ENCODE data around the gene HTT-AS.

HTT-AS gene

GRCh38 chr4:3074078-3074845 lies at the start of gene HTT-AS, which contains the start of gene HTT:
Gene HTT-AS, minus strand, starts transcription at chr4:3074538.
Gene HTT, plus strand, starts transcription at chr4:3074681. Its CDS starts 145 bp downstream, at chr4:3074826.
- no peak for TF ChIP-seq GATA2 (IDR thresholded peaks at IDR 0.05; ENCODE audit: low read depth, low read length)
- TF ChIP-seq GATA3 (IDR thresholded peaks at IDR 0.05; ENCODE audit: low read depth, low read length), result no peak

GRCh38 chr4:3123181-3123671 lies 48.9 kb upstream of the HTT-AS start:
- TF ChIP-seq GATA2 (IDR thresholded peaks at IDR 0.05; ENCODE audit: low read depth, low read length) (no peak), GATA3 (IDR thresholded peaks at IDR 0.05; ENCODE audit: low read depth, low read length) (no peak)

GRCh38 chr4:3122081-3122563 lies 47.8 kb upstream of the HTT-AS start:
- no peak for TF ChIP-seq GATA2 (IDR thresholded peaks at IDR 0.05; ENCODE audit: low read depth, low read length)
- no peak for TF ChIP-seq GATA3 (IDR thresholded peaks at IDR 0.05; ENCODE audit: low read depth, low read length)

- TF ChIP-seq GATA2 (IDR thresholded peaks at IDR 0.05; ENCODE audit: low read depth, low read length) (no peak), GATA3 (IDR thresholded peaks at IDR 0.05; ENCODE audit: low read depth, low read length) (no peak)
Measured at GRCh38 chr4:3121596-3121995, 47.3 kb upstream of the HTT-AS start.

- TF ChIP-seq GATA2 (IDR thresholded peaks at IDR 0.05; ENCODE audit: low read depth, low read length) (no peak), GATA3 (IDR thresholded peaks at IDR 0.05; ENCODE audit: low read depth, low read length) (no peak)
Measured at GRCh38 chr4:3121110-3121509, 46.8 kb upstream of the HTT-AS start.

GRCh38 chr4:3119464-3119863 lies 45.1 kb upstream of the HTT-AS start:
- TF ChIP-seq GATA2 (IDR thresholded peaks at IDR 0.05; ENCODE audit: low read depth, low read length) (no peak), GATA3 (IDR thresholded peaks at IDR 0.05; ENCODE audit: low read depth, low read length) (no peak)

GRCh38 chr4:3118312-3118711 lies 44.0 kb upstream of the HTT-AS start:
- TF ChIP-seq GATA2 (IDR thresholded peaks at IDR 0.05; ENCODE audit: low read depth, low read length) (no peak), GATA3 (IDR thresholded peaks at IDR 0.05; ENCODE audit: low read depth, low read length) (no peak)

GRCh38 chr4:3116955-3117354 lies 42.6 kb upstream of the HTT-AS start:
- no peak for TF ChIP-seq GATA2 (IDR thresholded peaks at IDR 0.05; ENCODE audit: low read depth, low read length)
- no peak for TF ChIP-seq GATA3 (IDR thresholded peaks at IDR 0.05; ENCODE audit: low read depth, low read length)

- TF ChIP-seq GATA3 (IDR thresholded peaks at IDR 0.05; ENCODE audit: low read depth, low read length), result no peak
- no peak for TF ChIP-seq GATA2 (IDR thresholded peaks at IDR 0.05; ENCODE audit: low read depth, low read length)
Measured at GRCh38 chr4:3115637-3116270, 41.4 kb upstream of the HTT-AS start.

- TF ChIP-seq GATA3 (IDR thresholded peaks at IDR 0.05; ENCODE audit: low read depth, low read length) (no peak), GATA2 (IDR thresholded peaks at IDR 0.05; ENCODE audit: low read depth, low read length) (no peak)
Measured at GRCh38 chr4:3114377-3114776, 40.0 kb upstream of the HTT-AS start.

- TF ChIP-seq GATA3 (IDR thresholded peaks at IDR 0.05; ENCODE audit: low read depth, low read length) (no peak), GATA2 (IDR thresholded peaks at IDR 0.05; ENCODE audit: low read depth, low read length) (no peak)
Measured at GRCh38 chr4:3112609-3113469, 38.5 kb upstream of the HTT-AS start.

GRCh38 chr4:3112201-3112600 lies 37.9 kb upstream of the HTT-AS start:
- TF ChIP-seq GATA2 (IDR thresholded peaks at IDR 0.05; ENCODE audit: low read depth, low read length), result no peak
- TF ChIP-seq GATA3 (IDR thresholded peaks at IDR 0.05; ENCODE audit: low read depth, low read length), result no peak

GRCh38 chr4:3111461-3111860 lies 37.1 kb upstream of the HTT-AS start:
- TF ChIP-seq GATA2 (IDR thresholded peaks at IDR 0.05; ENCODE audit: low read depth, low read length), result no peak
- TF ChIP-seq GATA3 (IDR thresholded peaks at IDR 0.05; ENCODE audit: low read depth, low read length), result no peak

- TF ChIP-seq GATA3 (IDR thresholded peaks at IDR 0.05; ENCODE audit: low read depth, low read length) (no peak), GATA2 (IDR thresholded peaks at IDR 0.05; ENCODE audit: low read depth, low read length) (no peak)
Measured at GRCh38 chr4:3108211-3108610, 33.9 kb upstream of the HTT-AS start.

All from SH-SY5Y (cell line).